Measurements from ENCODE around the gene PRR20G. TPM values are rescaled to one million over a fixed set of nuclear protein-coding genes. Genes with fewer than 3 reads are reported as not detected.

The PRR20G gene
- total and polyA plus RNA-seq, 2 of the 4 experiments (the other 2 are of a cell fraction) = not detected

DNA sequence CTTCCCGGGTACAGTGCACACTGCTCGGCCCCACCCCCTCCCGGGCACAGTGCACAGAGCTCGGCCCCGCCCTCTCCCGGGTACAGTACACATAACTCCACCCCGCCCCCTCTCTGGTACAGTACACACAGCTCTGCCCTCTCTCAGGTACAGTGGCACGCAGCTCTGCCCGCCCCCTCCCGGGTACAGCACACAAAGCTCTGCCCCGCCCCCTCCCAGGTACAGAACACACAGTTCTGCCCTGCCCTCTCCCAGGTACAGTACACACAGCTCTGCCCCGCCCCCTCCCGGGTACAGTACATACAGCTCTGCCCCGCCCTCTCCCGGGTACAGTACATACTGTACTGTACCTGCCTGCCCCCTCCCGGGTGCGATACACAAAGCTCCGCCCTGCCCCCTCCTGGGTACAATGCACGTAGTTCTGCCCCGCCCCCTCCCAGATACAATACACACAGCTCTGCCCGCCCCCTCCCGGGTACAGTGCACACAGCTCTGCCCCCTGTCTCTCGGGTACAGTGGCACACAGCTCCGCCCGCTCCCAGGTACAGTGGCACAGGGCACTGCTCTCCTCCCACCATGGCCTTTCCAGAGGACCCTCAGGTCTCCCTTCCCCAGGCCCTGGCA is 16.4 kb upstream of the PRR20G start:
- no peaks in the 10 kb centered on the region for H3K36me3 ChIP-seq (ENCODE audit: control insufficient read depth, insufficient read depth, low read length)
- H3K4me3 ChIP-seq (ENCODE audit: insufficient read depth, low read depth, low read length) = no peak overlapping the region
- H4K91ac ChIP-seq (ENCODE audit: insufficient read depth, low read depth, low read length) = no peak overlapping the region
- H3K23ac ChIP-seq (ENCODE audit: low read depth, low read length) = no peak overlapping the region
- no peak overlapping the region for H2BK20ac ChIP-seq (ENCODE audit: low read depth, low read length)
- no peaks in the 10 kb centered on the region for H3K9me3 ChIP-seq (ENCODE audit: control insufficient read depth, insufficient read depth, low read length)
- ChIA-PET CTCF (no interaction called here), POLR2A (ENCODE audit: unreplicated experiment) (no interaction called here)
- no peak for TF ChIP-seq MAZ (IDR thresholded peaks at IDR 0.05; ENCODE audit: borderline replicate concordance, low read depth, low read length)
- TF ChIP-seq, protein P1, sequence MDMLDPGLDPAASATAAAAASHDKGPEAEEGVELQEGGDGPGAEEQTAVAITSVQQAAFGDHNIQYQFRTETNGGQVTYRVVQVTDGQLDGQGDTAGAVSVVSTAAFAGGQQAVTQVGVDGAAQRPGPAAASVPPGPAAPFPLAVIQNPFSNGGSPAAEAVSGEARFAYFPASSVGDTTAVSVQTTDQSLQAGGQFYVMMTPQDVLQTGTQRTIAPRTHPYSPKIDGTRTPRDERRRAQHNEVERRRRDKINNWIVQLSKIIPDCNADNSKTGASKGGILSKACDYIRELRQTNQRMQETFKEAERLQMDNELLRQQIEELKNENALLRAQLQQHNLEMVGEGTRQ (IDR thresholded peaks at IDR 0.05; ENCODE audit: low read depth, low read length) = no peak
- no peak for TF ChIP-seq RCOR1 (IDR thresholded peaks at IDR 0.05; ENCODE audit: insufficient replicate concordance, low read length)
- no peak for TF ChIP-seq RAD21 (IDR thresholded peaks at IDR 0.05; ENCODE audit: low read length)
- TF ChIP-seq, protein P2, sequence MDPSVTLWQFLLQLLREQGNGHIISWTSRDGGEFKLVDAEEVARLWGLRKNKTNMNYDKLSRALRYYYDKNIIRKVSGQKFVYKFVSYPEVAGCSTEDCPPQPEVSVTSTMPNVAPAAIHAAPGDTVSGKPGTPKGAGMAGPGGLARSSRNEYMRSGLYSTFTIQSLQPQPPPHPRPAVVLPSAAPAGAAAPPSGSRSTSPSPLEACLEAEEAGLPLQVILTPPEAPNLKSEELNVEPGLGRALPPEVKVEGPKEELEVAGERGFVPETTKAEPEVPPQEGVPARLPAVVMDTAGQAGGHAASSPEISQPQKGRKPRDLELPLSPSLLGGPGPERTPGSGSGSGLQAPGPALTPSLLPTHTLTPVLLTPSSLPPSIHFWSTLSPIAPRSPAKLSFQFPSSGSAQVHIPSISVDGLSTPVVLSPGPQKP (IDR thresholded peaks at IDR 0.05; ENCODE audit: borderline replicate concordance, low read depth, low read length) = no peak
- H2BK15ac ChIP-seq (ENCODE audit: low read depth, low read length) = no peak overlapping the region
- no peaks in the 10 kb centered on the region for H3K79me1 ChIP-seq (ENCODE audit: low read depth in 1 of 2, low read length in 2 of 2)
- peaks cover 11% of the 10 kb centered on the region for H3K27me3 ChIP-seq (ENCODE audit: control insufficient read depth, insufficient read depth, low read length)
- no peak overlapping the region for H4K8ac ChIP-seq (ENCODE audit: low read depth in 2 of 2, low read length in 2 of 2)
- no peak overlapping the region for H2AK5ac ChIP-seq (ENCODE audit: low read depth, low read length)
- no peak for ATAC-seq (ENCODE audit: low read depth)
- no peak overlapping the region for H2BK5ac ChIP-seq (ENCODE audit: low read depth, low read length, poor library complexity, severe bottlenecking)
- no peak overlapping the region for H3K4ac ChIP-seq (ENCODE audit: low read depth, low read length)
- no peak overlapping the region for H2BK120ac ChIP-seq (ENCODE audit: low read depth, low read length)
- BruUV-seq (replicated peaks) = no TSS peak
- DNase-seq = no peak
- H3K4me1 ChIP-seq (ENCODE audit: control insufficient read depth, insufficient read depth, low read length) = no peaks in the 10 kb centered on the region
- no peak overlapping the region for H4K5ac ChIP-seq (ENCODE audit: low read depth, low read length)
- dilution Hi-C loops (cut with HindIII; ENCODE audit: low sequenced_read_pairs, unreplicated experiment) (no loop called here), intact Hi-C loops (cut with micrococcal nuclease) (no loop called here), in situ Hi-C loops (cut with MboI; ENCODE audit: low sequenced_read_pairs) (no loop called here)
- no peak overlapping the region for H2AK9ac ChIP-seq (replicated peaks; ENCODE audit: low read depth, low read length, poor library complexity)
- WGBS, 2 experiments (ENCODE audit: extremely low coverage in 2 of 2, insufficient read length in 1 of 2) = 76% methylated on average over 7 of the region's 25 CpGs; no CpG with 5 or more reads in 1 of the 2 experiments
- H3K14ac ChIP-seq (replicated peaks; ENCODE audit: low read depth, low read length) = no peak overlapping the region
- H3K27ac ChIP-seq (ENCODE audit: insufficient read depth, low read length) = no peak overlapping the region
- H3K4me2 ChIP-seq (ENCODE audit: low read depth, low read length) = no peak overlapping the region
- H3K18ac ChIP-seq (ENCODE audit: low read depth, low read length) = no peak overlapping the region
- H2AFZ ChIP-seq (replicated peaks; ENCODE audit: low read length, poor library complexity) = no peak overlapping the region
- H4K20me1 ChIP-seq (ENCODE audit: insufficient read depth, low read length) = no peaks in the 10 kb centered on the region
- H3K56ac ChIP-seq (ENCODE audit: extremely low read depth, insufficient read depth, low read length) = no peak overlapping the region
- no peak overlapping the region for H3K9ac ChIP-seq (ENCODE audit: low read depth, low read length)
- no peaks in the 10 kb centered on the region for H3K9me1 ChIP-seq (ENCODE audit: insufficient read depth, low read length)

Measured in IMR-90 (cell line).